H1 (cell line): Measurements from ENCODE around the gene TMEM235. TPM values are rescaled to one million over a fixed set of nuclear protein-coding genes. Genes with fewer than 3 reads are reported as not detected.

Experiments used
- CTCF ChIA-PET: fragments of 300-600 bp; sonication (Branson Sonifier 250); formaldehyde crosslinking; loops from one replicate; lab custom pipeline; 2021; ENCODE audit not compliant: partially characterized antibody; lab: Charles Lee
- POLR2A ChIA-PET: fragments of 300-600 bp; sonication (Branson Sonifier 250); formaldehyde crosslinking; loops from one replicate; lab custom pipeline; 2021; ENCODE audit warnings: inconsistent platforms; ENCODE audit not compliant: partially characterized antibody; lab: Charles Lee
- DNase-seq, 2 experiments: peaks; one replicate each; pipeline versions ENCODE4 v3.0.0 to v3.0.0-alpha.2; 2010 to 2022; ENCODE audit warnings: low spot score in 2 of 2, low read depth in 1 of 2, mixed read lengths in 1 of 2
- FAIRE-seq: peaks from 2 replicates; lab custom pipeline; 2011; peaks lifted over from hg19 to GRCh38; lab: Jason Lieb, UNC
- H2AFZ ChIP-seq: 2 replicates; pipeline ENCODE4 v1.8.1; 2012; ENCODE audit warnings: low read length, inconsistent platforms
- H2AK5ac ChIP-seq: 2 replicates; pipeline ENCODE4 v1.6.1; 2013; ENCODE audit warnings: low read depth, low read length
- H2BK120ac ChIP-seq: replicated peaks from 2 replicates; pipeline ENCODE3; 2013; ENCODE audit warnings: low read depth, low read length, inconsistent platforms
- H2BK12ac ChIP-seq: 2 replicates; pipeline ENCODE4 v1.6.1; 2013; ENCODE audit warnings: low read depth, low read length
- H2BK15ac ChIP-seq: 2 replicates; pipeline ENCODE4 v1.6.1; 2013; ENCODE audit warnings: low read length
- H2BK20ac ChIP-seq: 2 replicates; pipeline ENCODE4 v1.6.1; 2013; ENCODE audit warnings: low read length
- H2BK5ac ChIP-seq: 2 replicates; pipeline ENCODE4 v1.6.1; 2013; ENCODE audit warnings: low read depth, low read length
- H3K14ac ChIP-seq: 2 replicates; pipeline ENCODE4 v1.6.1; 2013; ENCODE audit warnings: inconsistent platforms; ENCODE audit not compliant: insufficient read length
- H3K18ac ChIP-seq: 2 replicates; pipeline ENCODE4 v1.6.1; 2013; ENCODE audit warnings: low read length; ENCODE audit errors: extremely low read depth
- H3K23ac ChIP-seq: 2 replicates; pipeline ENCODE4 v1.6.1; 2013; ENCODE audit warnings: inconsistent platforms; ENCODE audit not compliant: insufficient read length
- H3K23me2 ChIP-seq: 2 replicates; pipeline ENCODE4 v1.6.1; 2013; ENCODE audit warnings: low read depth, low read length
- H3K27ac ChIP-seq: 2 replicates; pipeline ENCODE4 v1.6.1; 2011; ENCODE audit warnings: low read depth, low read length, inconsistent platforms
- H3K27me3 ChIP-seq, 4 experiments: replicated peaks in 1 of 4; 1 replicate in 1 of 4; 2 replicates in 3 of 4; pipeline versions ENCODE4 v1.6.1 to v1.8.1; 2011 to 2013; ENCODE audit warnings: low read length in 3 of 4, mild to moderate bottlenecking in 3 of 4, inconsistent platforms in 2 of 4, mixed read lengths in 2 of 4, moderate library complexity in 1 of 4; ENCODE audit not compliant: control insufficient read depth in 3 of 4, insufficient read depth in 3 of 4; ENCODE audit errors: extremely low read depth in 1 of 4
- H3K36me3 ChIP-seq, 4 experiments: 2 replicates each; pipeline versions ENCODE4 v1.6.1 to v1.8.1; 2011 to 2013; ENCODE audit warnings: mild to moderate bottlenecking in 4 of 4, low read length in 3 of 4, moderate library complexity in 2 of 4, control low read depth in 1 of 4, inconsistent platforms in 1 of 4; ENCODE audit not compliant: insufficient read depth in 4 of 4, control insufficient read depth in 2 of 4
- H3K4ac ChIP-seq: replicated peaks from 2 replicates; pipeline ENCODE3; 2013; ENCODE audit warnings: low read length, low read depth, mixed read lengths, inconsistent platforms; ENCODE audit not compliant: insufficient read length
- H3K4me1 ChIP-seq, 4 experiments: replicated peaks in 1 of 4; 1 replicate in 1 of 4; 2 replicates in 3 of 4; pipeline versions ENCODE4 v1.6.1 to v1.8.1; 2011 to 2013; ENCODE audit warnings: low read length in 3 of 4, inconsistent platforms in 2 of 4, mixed read lengths in 1 of 4; ENCODE audit not compliant: insufficient read depth in 4 of 4, control insufficient read depth in 3 of 4
- H3K4me2 ChIP-seq, 2 experiments: 2 replicates each; pipeline versions ENCODE4 v1.6.1 to v1.8.1; 2011 to 2013; ENCODE audit warnings: low read depth in 2 of 2, low read length in 2 of 2, control low read depth in 1 of 2, inconsistent platforms in 1 of 2, mild to moderate bottlenecking in 1 of 2; ENCODE audit not compliant: insufficient read depth in 1 of 2
- H3K4me3 ChIP-seq, 4 experiments: fragments of 200-600, 300-600 bp in 1 of 4; sonication (generic), shearing (Covaris generic), sonication (Bioruptor Twin) in 1 of 4; 2 replicates each; pipeline versions ENCODE4 v1.5.1 to v1.8.1; 2011 to 2016; ENCODE audit warnings: low read length in 4 of 4, low read depth in 3 of 4, control low read depth in 2 of 4, inconsistent platforms in 2 of 4, mild to moderate bottlenecking in 2 of 4, mixed read lengths in 1 of 4, moderate library complexity in 1 of 4; ENCODE audit not compliant: insufficient read depth in 2 of 4; ENCODE audit errors: extremely low read depth in 1 of 4
- H3K56ac ChIP-seq: replicated peaks from 2 replicates; pipeline ENCODE3; 2013; ENCODE audit warnings: low read depth, mild to moderate bottlenecking, mixed read lengths, low read length, inconsistent platforms; ENCODE audit not compliant: insufficient read length
- H3K79me1 ChIP-seq: 2 replicates; pipeline ENCODE4 v1.6.1; 2013; ENCODE audit warnings: low read depth, low read length, control low read depth
- H3K79me2 ChIP-seq, 2 experiments: 2 replicates each; pipeline versions ENCODE4 v1.6.1 to v1.8.1; 2012 to 2013; ENCODE audit warnings: low read length in 2 of 2, mild to moderate bottlenecking in 2 of 2, inconsistent platforms in 1 of 2; ENCODE audit not compliant: insufficient read depth in 2 of 2, control insufficient read depth in 1 of 2
- H3K9ac ChIP-seq, 4 experiments: replicated peaks in 1 of 4; 1 replicate in 1 of 4; 2 replicates in 3 of 4; pipeline versions ENCODE4 v1.6.1 to v1.8.1; 2011 to 2013; ENCODE audit warnings: low read depth in 3 of 4, low read length in 3 of 4, control low read depth in 2 of 4, mild to moderate bottlenecking in 2 of 4, moderate library complexity in 2 of 4, inconsistent platforms in 1 of 4; ENCODE audit errors: extremely low read depth in 1 of 4
- H3K9me3 ChIP-seq, 2 experiments: 2 replicates each; pipeline versions ENCODE4 v1.6.1 to v1.8.1; 2012 to 2013; ENCODE audit warnings: mild to moderate bottlenecking in 2 of 2, moderate library complexity in 2 of 2, control low read depth in 1 of 2, inconsistent platforms in 1 of 2, low read depth in 1 of 2, low read length in 1 of 2, mixed read lengths in 1 of 2; ENCODE audit not compliant: insufficient read depth in 2 of 2
- H4K20me1 ChIP-seq, 2 experiments: replicated peaks in 1 of 2; 2 replicates each; pipeline versions ENCODE3 to v1.8.1; 2011 to 2013; ENCODE audit warnings: inconsistent platforms in 2 of 2, low read length in 2 of 2, mild to moderate bottlenecking in 1 of 2; ENCODE audit not compliant: insufficient read depth in 2 of 2, control insufficient read depth in 1 of 2
- H4K5ac ChIP-seq: 2 replicates; pipeline ENCODE4 v1.6.1; 2013; ENCODE audit warnings: low read length, low read depth, mixed read lengths, inconsistent platforms; ENCODE audit not compliant: insufficient read length
- H4K8ac ChIP-seq: 2 replicates; pipeline ENCODE4 v1.8.0; 2013; ENCODE audit warnings: mild to moderate bottlenecking, moderate library complexity, low read length, inconsistent platforms; ENCODE audit not compliant: insufficient read depth; ENCODE audit errors: extremely low read depth
- H4K91ac ChIP-seq: replicated peaks from 2 replicates; pipeline ENCODE3; 2013; ENCODE audit warnings: low read length, mixed read lengths, inconsistent platforms; ENCODE audit not compliant: insufficient read length
- CEBPB ChIP-seq: IDR thresholded peaks from 2 replicates; pipeline ENCODE4 v1.6.1; 2012; ENCODE audit warnings: low read depth, low read length
- EP300 ChIP-seq, 2 experiments: IDR thresholded peaks; 1 replicate in 1 of 2; 2 replicates in 1 of 2; pipeline ENCODE4 v1.6.1; 2011 to 2012; ENCODE audit warnings: low read depth in 2 of 2, low read length in 2 of 2, mild to moderate bottlenecking in 2 of 2, borderline replicate concordance in 1 of 2, inconsistent platforms in 1 of 2, moderate library complexity in 1 of 2
- TCF12 ChIP-seq: IDR thresholded peaks from 2 replicates; pipeline ENCODE4 v1.6.1; 2011; ENCODE audit warnings: low read depth, mild to moderate bottlenecking, low read length
- YY1 ChIP-seq: IDR thresholded peaks from 2 replicates; pipeline ENCODE4 v1.6.1; 2011; ENCODE audit warnings: low read depth, mild to moderate bottlenecking, low read length
- WGBS, 2 experiments: shearing (Covaris generic) in 1 of 2; methylation state at CpG; one replicate each; pipeline versions ENCODE4 v1.1.6 to v1.1.7; 2013 to 2015; ENCODE audit warnings: low lambda C conversion rate in 2 of 2, mixed read lengths in 2 of 2, inconsistent platforms in 1 of 2, low coverage in 1 of 2, missing lambda C conversion rate in 1 of 2; ENCODE audit not compliant: insufficient replicate concordance in 2 of 2, insufficient coverage in 1 of 2, insufficient read length in 1 of 2; ENCODE audit errors: extremely low coverage in 1 of 2, missing lambda C conversion rate in 1 of 2; 5-methylcytosine and 5-hydroxymethylcytosine counted together
- polyA plus RNA-seq, 7 experiments: library from polyadenylated mRNA; depleted of rRNA in 3 of 7; stranded (reverse) in 5 of 7; unstranded in 2 of 7; fragments of >200 nt in 5 of 7; fragments of 200-250 nt in 2 of 7; gene quantifications; 1 replicate in 5 of 7; 2 replicates in 1 of 7; 4 replicates in 1 of 7; pipeline versions ENCODE4 v1.2.1 to v1.2.3, GENCODE V29; 2011 to 2013; ENCODE audit warnings: missing spikeins in 2 of 7, mixed read lengths in 2 of 7
- total RNA-seq: library from RNA; stranded (reverse); fragmentation: NEBNext Ultra II Directional; extraction: Animal tissue kit (Norgen Biotek cat#: 25700); gene quantifications from 2 replicates; pipeline ENCODE4 v1.2.1, GENCODE V29; 2021

TMEM235 gene
- total and polyA plus RNA-seq, 2 of the 8 experiments (the other 6 are each of a cell fraction or from before 2014, with no cell fraction given) = 0.05 to 0.15 TPM

- no peaks in the 10 kb centered on the region for H3K36me3 ChIP-seq
- H3K9me3 ChIP-seq = no peaks in the 10 kb centered on the region; a peak in 1 of 4 replicates
- H4K8ac ChIP-seq = no peak overlapping the region
- H2BK20ac ChIP-seq = no peak overlapping the region; the same call in 1 of the 2 replicates
- no peaks in the 10 kb centered on the region for H3K79me1 ChIP-seq
- no peak overlapping the region for H3K4ac ChIP-seq
- no peak overlapping the region for H3K4me3 ChIP-seq
- no peak overlapping the region for H2BK120ac ChIP-seq
- no peak overlapping the region for H3K18ac ChIP-seq
- peaks cover 0 to 2% (median 0%) of the 10 kb centered on the region in 4 experiments; a peak in 4 of 7 replicates for H3K27me3 ChIP-seq
- no peak overlapping the region for H3K4me2 ChIP-seq
- H3K4me1 ChIP-seq = peaks cover 16 to 57% (median 44%) of the 10 kb centered on the region in 4 experiments
- H3K9ac ChIP-seq = no peak overlapping the region
- no peak overlapping the region for H3K14ac ChIP-seq
- ChIA-PET POLR2A (interaction anchor here (1.1 to 1.7 kb wide), 3 partner anchors 7 to 85 kb away, joined by 3 to 6 read pairs (median 5); no protein-coding TSS in a partner anchor), CTCF (interaction anchor here (0.7 to 7.8 kb wide), 5 partner anchors 13 to 174 kb away, joined by 3 to 50 read pairs (median 4); no protein-coding TSS in a partner anchor)
- no peak overlapping the region for H4K5ac ChIP-seq
- no peak overlapping the region for H3K56ac ChIP-seq
- no peak overlapping the region for H3K27ac ChIP-seq
- H2BK5ac ChIP-seq = no peak overlapping the region
- H3K79me2 ChIP-seq = no peaks in the 10 kb centered on the region
- DNase-seq (no peak), FAIRE-seq (no peak)
- H4K91ac ChIP-seq = peak overlapping the region; percentile 10
- H2AFZ ChIP-seq = no peak overlapping the region
- H2AK5ac ChIP-seq = 0 out of 2 replicates have a peak overlapping the region, but pooled peaks have one; percentile 76
- no peaks in the 10 kb centered on the region; the same call in 1 of the 2 replicates for H3K23me2 ChIP-seq
- whole genome bisulfite sequencing, 2 experiments = 91% methylated on average over 11 of the region's 12 CpGs; no CpG with 5 or more reads in 1 of the 2 experiments
- peak overlapping the region; percentile 71; the same call in 1 of the 2 replicates for H2BK12ac ChIP-seq
- no peak overlapping the region for H3K23ac ChIP-seq
- no peak for TF ChIP-seq EP300 (IDR thresholded peaks at IDR 0.05; ENCODE audit: borderline replicate concordance in 1 of 2, low read depth in 2 of 2, low read length in 2 of 2)
- no peak for TF ChIP-seq TCF12
- TF ChIP-seq YY1 = no peak
- no peak for TF ChIP-seq CEBPB
- H2BK15ac ChIP-seq = peak overlapping the region; percentile 19; the same call in 1 of the 2 replicates
- no peaks in the 10 kb centered on the region for H4K20me1 ChIP-seq
These were observed 40.2 kb downstream of the TMEM235 start for GRCh38 chr17:78271419-78272170.
